Natural killer cell treated with Interleukin-12 subunit alpha and Interleukin-12 subunit beta and Interleukin-15 and Interleukin-18, amount 100 ng/mL, for 72 hours (primary cell): ENCODE data around the gene KIRREL3. TPM values are rescaled to one million over a fixed set of nuclear protein-coding genes. Genes with fewer than 3 reads are reported as not detected.
A peak's percentile ranks its signal among the peaks of the same experiment; 100 is the strongest.

Experiments used
- ATAC-seq, 2 donors: fragments of 150-1000 bp; cut with Tn5 transposase in 1 of 2; sonication (Bioruptor Pico), chemical (Tn5 transposase) in 1 of 2; 2 replicates each; pipeline ENCODE4 v1.10.0; 2021
- DNase-seq: peaks from one replicate; pipeline ENCODE4 v3.0.0; 2022; ENCODE audit warnings: low spot score
- H3K27ac Mint-ChIP-seq, 2 donors: 1 replicate in 1 of 2; 2 replicates in 1 of 2; pipeline ENCODE4 v1.8.0; 2022; ENCODE audit warnings: mixed read lengths in 2 of 2, mild to moderate bottlenecking in 1 of 2, moderate library complexity in 1 of 2
- H3K27me3 Mint-ChIP-seq, 2 donors: 1 replicate in 1 of 2; 2 replicates in 1 of 2; pipeline ENCODE4 v1.8.0; 2022; ENCODE audit warnings: mixed read lengths in 2 of 2
- H3K36me3 Mint-ChIP-seq: one replicate; pipeline ENCODE4 v1.8.0; 2022; ENCODE audit warnings: mixed read lengths
- H3K4me1 Mint-ChIP-seq, 2 donors: 1 replicate in 1 of 2; 2 replicates in 1 of 2; pipeline ENCODE4 v1.8.0; 2022; ENCODE audit warnings: low read depth in 2 of 2, mixed read lengths in 2 of 2, mild to moderate bottlenecking in 1 of 2
- H3K4me3 Mint-ChIP-seq: one replicate; pipeline ENCODE4 v1.8.0; 2022; ENCODE audit warnings: mixed read lengths
- H3K9me3 Mint-ChIP-seq: 2 replicates; pipeline ENCODE4 v1.8.0; 2022; ENCODE audit warnings: mixed read lengths
- total RNA-seq, 2 donors: library from RNA; stranded (reverse); gene quantifications; one replicate each; pipeline ENCODE4 v1.2.3, GENCODE V29; 2022

The KIRREL3 gene
- total RNA-seq, 2 donors from 2014 or later, result not detected

- Mint-ChIP-seq H3K9me3 (no peaks in the 10 kb centered on the region), H3K27ac (no peak overlapping the region), H3K27me3 (peaks cover 5 to 21% of the 10 kb centered on the region in 2 donors), H3K36me3 (no peaks in the 10 kb centered on the region), H3K4me3 (no peak overlapping the region), H3K4me1 (peaks cover 0 to 4% of the 10 kb centered on the region in 2 donors)
- ATAC-seq (no peak), DNase-seq (peak; percentile 31)
Measured at GRCh38 chr11:126607374-126607773, 393.2 kb downstream of the KIRREL3 start.

- no peak for DNase-seq
- H3K27me3 Mint-ChIP-seq, result peaks cover 5 to 25% of the 10 kb centered on the region in 2 donors
- no peaks in the 10 kb centered on the region for H3K36me3 Mint-ChIP-seq
- H3K4me3 Mint-ChIP-seq, result no peak overlapping the region
- no peak for ATAC-seq
- H3K4me1 Mint-ChIP-seq, result peaks cover 0 to 4% of the 10 kb centered on the region in 2 donors
- H3K9me3 Mint-ChIP-seq, result no peaks in the 10 kb centered on the region
- no peak overlapping the region for H3K27ac Mint-ChIP-seq
Measured at GRCh38 chr11:126606484-126606883, 394.1 kb downstream of the KIRREL3 start.

- no peak for DNase-seq
Measured at GRCh38 chr11:126604461-126604860, 396.1 kb downstream of the KIRREL3 start.

GRCh38 chr11:126603486-126603885 lies 397.1 kb downstream of the KIRREL3 start:
- Mint-ChIP-seq H3K27me3 (peaks cover 5 to 34% of the 10 kb centered on the region in 2 donors), H3K9me3 (no peaks in the 10 kb centered on the region), H3K4me3 (no peak overlapping the region)

More at GRCh38 chr11:126604461-126604860, 396.1 kb downstream of the KIRREL3 start:
- Mint-ChIP-seq H3K27me3 (peaks cover 5 to 33% of the 10 kb centered on the region in 2 donors), H3K9me3 (no peaks in the 10 kb centered on the region), H3K4me1 (peaks cover 0 to 4% of the 10 kb centered on the region in 2 donors), H3K4me3 (no peak overlapping the region), H3K27ac (no peak overlapping the region), H3K36me3 (no peaks in the 10 kb centered on the region)
- no peak for ATAC-seq

GRCh38 chr11:126602993-126603392 lies 397.6 kb downstream of the KIRREL3 start:
- Mint-ChIP-seq H3K27me3 (peaks cover 5 to 34% of the 10 kb centered on the region in 2 donors), H3K27ac (no peak overlapping the region), H3K4me3 (no peak overlapping the region), H3K4me1 (peaks cover 0 to 4% of the 10 kb centered on the region in 2 donors), H3K9me3 (no peaks in the 10 kb centered on the region), H3K36me3 (no peaks in the 10 kb centered on the region)
- ATAC-seq, result no peak
- no peak for DNase-seq

More at GRCh38 chr11:126603486-126603885, 397.1 kb downstream of the KIRREL3 start:
- DNase-seq, result no peak
- H3K36me3 Mint-ChIP-seq, result no peaks in the 10 kb centered on the region
- no peak for ATAC-seq
- H3K27ac Mint-ChIP-seq, result no peak overlapping the region
- H3K4me1 Mint-ChIP-seq, result peaks cover 0 to 4% of the 10 kb centered on the region in 2 donors

GRCh38 chr11:126602349-126602940 lies 398.1 kb downstream of the KIRREL3 start:
- H3K9me3 Mint-ChIP-seq, result no peaks in the 10 kb centered on the region
- no peak overlapping the region for H3K4me3 Mint-ChIP-seq
- no peaks in the 10 kb centered on the region for H3K36me3 Mint-ChIP-seq
- H3K27ac Mint-ChIP-seq, result no peak overlapping the region
- DNase-seq, result no peak
- ATAC-seq, result no peak
- peaks cover 0 to 4% of the 10 kb centered on the region in 2 donors for H3K4me1 Mint-ChIP-seq
- peaks cover 5 to 37% of the 10 kb centered on the region in 2 donors for H3K27me3 Mint-ChIP-seq

- Mint-ChIP-seq H3K4me3 (no peak overlapping the region), H3K36me3 (no peaks in the 10 kb centered on the region)
Measured at GRCh38 chr11:126601550-126602215, 398.9 kb downstream of the KIRREL3 start.

GRCh38 chr11:126601136-126601535 lies 399.4 kb downstream of the KIRREL3 start:
- no peak overlapping the region for H3K4me3 Mint-ChIP-seq
- DNase-seq (no peak), ATAC-seq (no peak)
- no peaks in the 10 kb centered on the region for H3K9me3 Mint-ChIP-seq
- H3K27ac Mint-ChIP-seq, result no peak overlapping the region
- peaks cover 5 to 32% of the 10 kb centered on the region in 2 donors for H3K27me3 Mint-ChIP-seq
- H3K4me1 Mint-ChIP-seq, result no peaks in the 10 kb centered on the region
- no peaks in the 10 kb centered on the region for H3K36me3 Mint-ChIP-seq

More at GRCh38 chr11:126601550-126602215, 398.9 kb downstream of the KIRREL3 start:
- peaks cover 5 to 32% of the 10 kb centered on the region in 2 donors for H3K27me3 Mint-ChIP-seq
- ATAC-seq (no peak), DNase-seq (no peak)
- H3K4me1 Mint-ChIP-seq, result no peaks in the 10 kb centered on the region
- no peak overlapping the region for H3K27ac Mint-ChIP-seq
- H3K9me3 Mint-ChIP-seq, result no peaks in the 10 kb centered on the region

GRCh38 chr11:126599217-126599897 lies 401.2 kb downstream of the KIRREL3 start:
- no peaks in the 10 kb centered on the region for H3K4me1 Mint-ChIP-seq
- H3K27me3 Mint-ChIP-seq, result peaks cover 5 to 27% of the 10 kb centered on the region in 2 donors

GRCh38 chr11:126598344-126599216 lies 402.0 kb downstream of the KIRREL3 start:
- Mint-ChIP-seq H3K27me3 (peaks cover 0 to 23% of the 10 kb centered on the region in 2 donors), H3K4me1 (no peaks in the 10 kb centered on the region), H3K27ac (no peak overlapping the region), H3K9me3 (no peaks in the 10 kb centered on the region), H3K36me3 (no peaks in the 10 kb centered on the region), H3K4me3 (no peak overlapping the region)
- ATAC-seq (no peak), DNase-seq (no peak)

More at GRCh38 chr11:126599217-126599897, 401.2 kb downstream of the KIRREL3 start:
- Mint-ChIP-seq H3K4me3 (no peak overlapping the region), H3K27ac (no peak overlapping the region), H3K9me3 (no peaks in the 10 kb centered on the region), H3K36me3 (no peaks in the 10 kb centered on the region)
- no peak for ATAC-seq
- DNase-seq, result no peak

GRCh38 chr11:126597041-126597440 lies 403.5 kb downstream of the KIRREL3 start:
- Mint-ChIP-seq H3K4me3 (no peak overlapping the region), H3K9me3 (no peaks in the 10 kb centered on the region), H3K4me1 (no peaks in the 10 kb centered on the region), H3K36me3 (no peaks in the 10 kb centered on the region), H3K27ac (no peak overlapping the region), H3K27me3 (peaks cover 0 to 19% of the 10 kb centered on the region in 2 donors)
- ATAC-seq, result no peak
- DNase-seq, result no peak

GRCh38 chr11:126596474-126596873 lies 404.1 kb downstream of the KIRREL3 start:
- Mint-ChIP-seq H3K4me3 (no peak overlapping the region), H3K27ac (no peak overlapping the region), H3K9me3 (no peaks in the 10 kb centered on the region), H3K4me1 (no peaks in the 10 kb centered on the region), H3K27me3 (peaks cover 0 to 17% of the 10 kb centered on the region in 2 donors), H3K36me3 (no peaks in the 10 kb centered on the region)
- DNase-seq (no peak), ATAC-seq (no peak)

GRCh38 chr11:126595560-126595959 lies 405.0 kb downstream of the KIRREL3 start:
- Mint-ChIP-seq H3K9me3 (no peaks in the 10 kb centered on the region), H3K36me3 (no peaks in the 10 kb centered on the region), H3K4me1 (no peaks in the 10 kb centered on the region), H3K27ac (no peak overlapping the region), H3K27me3 (peaks cover 0 to 12% of the 10 kb centered on the region in 2 donors), H3K4me3 (no peak overlapping the region)
- no peak for DNase-seq
- no peak for ATAC-seq
